SK-N-SH (cell line): Measurements from ENCODE around the gene KAT14. TPM values are rescaled to one million over a fixed set of nuclear protein-coding genes. Genes with fewer than 3 reads are reported as not detected.

ENCODE experiments used
- CTCF ChIA-PET: fragments of 300-600, 350-600 bp; formaldehyde crosslinking; extraction: SDS; loops from one replicate; lab custom pipeline; 2021; lab: Yijun Ruan, JAX
- POLR2A ChIA-PET: fragments of 350-600 bp; sonication (Branson Sonifier 250); formaldehyde crosslinking; extraction: SDS; loops from one replicate; lab custom pipeline; 2020; ENCODE audit warnings: antibody characterized with exemption, inconsistent platforms; lab: Yijun Ruan, JAX
- DNase-seq: peaks from one replicate; pipeline ENCODE4 v3.0.0; 2012
- H2AFZ ChIP-seq: fragments of 200-600 bp; sonication (generic); 2 replicates; pipeline ENCODE4 v1.8.1; 2016; ENCODE audit warnings: antibody characterized with exemption, mild to moderate bottlenecking, low read depth
- H3F3A ChIP-seq: fragments of 200-600 bp; sonication (generic); replicated peaks from 2 replicates; pipeline ENCODE3; 2016; ENCODE audit warnings: antibody characterized with exemption, mild to moderate bottlenecking; ENCODE audit not compliant: insufficient read depth
- H3K27ac ChIP-seq, 2 experiments: fragments of 200-500 bp in 1 of 2; fragments of 200-600 bp in 1 of 2; sonication (Bioruptor generic) in 1 of 2; sonication (generic), shearing (Covaris generic) in 1 of 2; 2 replicates each; pipeline versions ENCODE4 v1.5.1 to v1.6.1; 2014 to 2016; ENCODE audit warnings: low read depth in 2 of 2, inconsistent platforms in 1 of 2, low read length in 1 of 2, mild to moderate bottlenecking in 1 of 2, mixed read lengths in 1 of 2
- H3K27me3 ChIP-seq: fragments of 200-600 bp; sonication (generic), shearing (Covaris generic); 2 replicates; pipeline ENCODE4 v1.6.1; 2016; ENCODE audit warnings: mixed run types; ENCODE audit not compliant: insufficient read depth
- H3K36me3 ChIP-seq, 2 experiments: fragments of 200-500 bp in 1 of 2; fragments of 200-600 bp in 1 of 2; sonication (Bioruptor generic) in 1 of 2; sonication (generic) in 1 of 2; replicated peaks in 1 of 2; 2 replicates each; pipeline versions ENCODE3 to v1.5.1; 2014 to 2016; ENCODE audit warnings: low read length in 1 of 2, mild to moderate bottlenecking in 1 of 2; ENCODE audit not compliant: insufficient read depth in 2 of 2, control insufficient read depth in 1 of 2
- H3K4me1 ChIP-seq, 2 experiments: fragments of 200-500 bp in 1 of 2; fragments of 200-600 bp in 1 of 2; sonication (Bioruptor generic) in 1 of 2; sonication (generic), shearing (Covaris generic) in 1 of 2; 2 replicates each; pipeline versions ENCODE4 v1.5.1 to v1.6.1; 2014 to 2016; ENCODE audit warnings: low read depth in 1 of 2, low read length in 1 of 2, mixed run types in 1 of 2; ENCODE audit not compliant: insufficient read depth in 2 of 2, control insufficient read depth in 1 of 2
- H3K4me2 ChIP-seq: fragments of 200-600 bp; sonication (generic), shearing (Covaris generic); 2 replicates; pipeline ENCODE4 v1.6.1; 2017; ENCODE audit warnings: mixed run types
- H3K4me3 ChIP-seq, 2 experiments: fragments of 200-500 bp in 1 of 2; fragments of 200-600 bp in 1 of 2; sonication (Bioruptor generic) in 1 of 2; sonication (generic), shearing (Covaris generic) in 1 of 2; 2 replicates each; pipeline versions ENCODE4 v1.5.1 to v1.8.1; 2014 to 2016; ENCODE audit warnings: low read depth in 2 of 2, inconsistent platforms in 1 of 2, low read length in 1 of 2, mild to moderate bottlenecking in 1 of 2, mixed read lengths in 1 of 2, moderate library complexity in 1 of 2
- H3K79me2 ChIP-seq: fragments of 200-600 bp; sonication (generic); 2 replicates; pipeline ENCODE4 v1.8.1; 2017; ENCODE audit warnings: mild to moderate bottlenecking; ENCODE audit not compliant: insufficient read depth
- H3K9ac ChIP-seq: fragments of 200-600 bp; sonication (generic); 2 replicates; pipeline ENCODE4 v1.6.1; 2017; ENCODE audit warnings: mixed run types
- H3K9me2 ChIP-seq: fragments of 200-600 bp; sonication (generic); 2 replicates; pipeline ENCODE4 v1.6.1; 2017; ENCODE audit warnings: mixed run types
- H3K9me3 ChIP-seq: fragments of 200-600 bp; sonication (generic); 2 replicates; pipeline ENCODE4 v1.6.1; 2017; ENCODE audit warnings: mixed run types, mild to moderate bottlenecking, moderate library complexity
- H4K20me1 ChIP-seq: fragments of 200-600 bp; sonication (generic); 2 replicates; pipeline ENCODE4 v1.6.1; 2017; ENCODE audit warnings: mild to moderate bottlenecking, mixed run types; ENCODE audit not compliant: insufficient read depth
- ELF1 ChIP-seq: IDR thresholded peaks from 2 replicates; pipeline ENCODE4 v1.4.0; 2012
- EP300 ChIP-seq, 2 experiments: IDR thresholded peaks; 2 replicates each; pipeline versions ENCODE4 v1.4.0 to v1.6.1; 2012; ENCODE audit warnings: borderline replicate concordance in 1 of 2, low read depth in 1 of 2, low read length in 1 of 2
- EZH2phosphoT487 ChIP-seq: fragments of 200-600 bp; sonication (generic); IDR thresholded peaks from 2 replicates; pipeline ENCODE4 v1.6.1; 2017; ENCODE audit warnings: low read depth, mixed run types, mild to moderate bottlenecking, antibody characterized with exemption, moderate library complexity, borderline replicate concordance
- FOSL2 ChIP-seq: IDR thresholded peaks from 2 replicates; pipeline ENCODE4 v1.4.0; 2012; ENCODE audit warnings: low read depth, mild to moderate bottlenecking, moderate library complexity, borderline replicate concordance
- FOXM1 ChIP-seq: IDR thresholded peaks from 2 replicates; pipeline ENCODE4 v1.4.0; 2012; ENCODE audit warnings: low read depth, mild to moderate bottlenecking
- JUND ChIP-seq: IDR thresholded peaks from 2 replicates; pipeline ENCODE4 v1.4.0; 2012
- NFIC ChIP-seq: IDR thresholded peaks from 2 replicates; pipeline ENCODE4 v1.4.0; 2012; ENCODE audit warnings: borderline replicate concordance
- RFX5 ChIP-seq: IDR thresholded peaks from 2 replicates; pipeline ENCODE4 v1.6.1; 2012; ENCODE audit warnings: mild to moderate bottlenecking, improper control_type of control experiment, low read length
- RXRA ChIP-seq: IDR thresholded peaks from 2 replicates; pipeline ENCODE4 v1.4.0; 2012; ENCODE audit warnings: low read depth, mild to moderate bottlenecking, borderline replicate concordance
- SIN3A ChIP-seq: IDR thresholded peaks from 2 replicates; pipeline ENCODE4 v1.6.1; 2012; ENCODE audit warnings: low read depth, mild to moderate bottlenecking, low read length, moderate library complexity, borderline replicate concordance
- SMC3 ChIP-seq: IDR thresholded peaks from 2 replicates; pipeline ENCODE4 v1.6.1; 2012; ENCODE audit warnings: low read depth, low read length, improper control_type of control experiment
- TCF12 ChIP-seq: IDR thresholded peaks from 2 replicates; pipeline ENCODE4 v1.4.0; 2012
- YY1 ChIP-seq: IDR thresholded peaks from 2 replicates; pipeline ENCODE4 v1.4.0; 2012; ENCODE audit warnings: low read depth, mild to moderate bottlenecking
- WGBS: methylation state at CpG from one replicate; pipeline ENCODE4 v1.1.6; 2017; ENCODE audit warnings: low lambda C conversion rate; 5-methylcytosine and 5-hydroxymethylcytosine counted together
- polyA plus RNA-seq, 3 experiments: library from polyadenylated mRNA; depleted of rRNA; stranded (reverse); fragments of >200 nt; gene quantifications; 2 replicates each; pipeline ENCODE4 v1.2.3, GENCODE V29; 2012
- TF ChIP-seq, protein P1 (sequence below): IDR thresholded peaks from 2 replicates; pipeline ENCODE4 v1.4.0; 2012; ENCODE audit warnings: low read depth, borderline replicate concordance
- TF ChIP-seq, protein P2 (sequence below): IDR thresholded peaks from 2 replicates; pipeline ENCODE4 v1.4.0; 2012; ENCODE audit warnings: low read depth, borderline replicate concordance
- TF ChIP-seq, protein P3 (sequence below): IDR thresholded peaks from 2 replicates; pipeline ENCODE4 v1.6.1; 2012; ENCODE audit warnings: mild to moderate bottlenecking, low read depth, low read length, moderate library complexity
- TF ChIP-seq, protein P4 (sequence below): fragments of 150-350 bp; IDR thresholded peaks from 2 replicates; pipeline ENCODE4 v1.6.1; 2017; ENCODE audit warnings: antibody characterized with exemption, low read length, low read depth, borderline replicate concordance
- TF ChIP-seq, protein P5 (sequence below): fragments of 200-600 bp; sonication (generic); IDR thresholded peaks from 2 replicates; pipeline ENCODE4 v1.6.1; 2017; ENCODE audit warnings: antibody characterized with exemption, mild to moderate bottlenecking, moderate library complexity

The KAT14 gene
- polyA plus RNA-seq, 1 of the 3 experiments (the other 2 are of a cell fraction) = 7.3 TPM

DNA sequence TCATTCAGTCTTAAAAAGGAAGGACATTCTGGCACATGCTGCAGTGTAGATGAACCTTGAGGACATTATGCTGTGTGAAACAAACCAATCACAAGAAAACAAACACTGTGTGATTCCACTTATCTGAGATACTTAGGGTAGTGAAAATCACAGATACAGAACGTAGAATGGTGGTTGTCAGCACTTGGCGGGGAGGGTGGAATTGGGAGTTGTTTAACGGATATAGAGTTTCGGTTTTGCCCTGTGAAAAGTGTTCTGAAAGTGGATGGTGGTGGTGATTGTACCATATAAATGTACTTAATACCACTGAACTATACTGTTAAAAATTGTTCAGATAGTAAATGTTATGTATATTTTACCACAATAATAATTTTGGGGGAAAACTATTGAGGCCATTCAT lies 18.4 kb downstream of the KAT14 start:
- Histone ChIP-seq H3F3A (no peaks in the 10 kb centered on the region), H3K9me2 (no peaks in the 10 kb centered on the region), H3K4me2 (no peak overlapping the region), H3K79me2 (no peaks in the 10 kb centered on the region), H4K20me1 (no peaks in the 10 kb centered on the region), H3K9me3 (no peaks in the 10 kb centered on the region), H2AFZ (no peak overlapping the region), H3K27me3 (no peaks in the 10 kb centered on the region), H3K4me3 (no peak overlapping the region), H3K4me1 (no peaks in the 10 kb centered on the region), H3K9ac (no peak overlapping the region), H3K36me3 (peaks cover 18 to 28% of the 10 kb centered on the region in 2 experiments), H3K27ac (no peak overlapping the region)
- POLR2A ChIA-PET = no interaction called here
- TF ChIP-seq EZH2phosphoT487 = no peak
- no peak for TF ChIP-seq TCF12
- TF ChIP-seq RXRA = no peak
- TF ChIP-seq, protein P1, sequence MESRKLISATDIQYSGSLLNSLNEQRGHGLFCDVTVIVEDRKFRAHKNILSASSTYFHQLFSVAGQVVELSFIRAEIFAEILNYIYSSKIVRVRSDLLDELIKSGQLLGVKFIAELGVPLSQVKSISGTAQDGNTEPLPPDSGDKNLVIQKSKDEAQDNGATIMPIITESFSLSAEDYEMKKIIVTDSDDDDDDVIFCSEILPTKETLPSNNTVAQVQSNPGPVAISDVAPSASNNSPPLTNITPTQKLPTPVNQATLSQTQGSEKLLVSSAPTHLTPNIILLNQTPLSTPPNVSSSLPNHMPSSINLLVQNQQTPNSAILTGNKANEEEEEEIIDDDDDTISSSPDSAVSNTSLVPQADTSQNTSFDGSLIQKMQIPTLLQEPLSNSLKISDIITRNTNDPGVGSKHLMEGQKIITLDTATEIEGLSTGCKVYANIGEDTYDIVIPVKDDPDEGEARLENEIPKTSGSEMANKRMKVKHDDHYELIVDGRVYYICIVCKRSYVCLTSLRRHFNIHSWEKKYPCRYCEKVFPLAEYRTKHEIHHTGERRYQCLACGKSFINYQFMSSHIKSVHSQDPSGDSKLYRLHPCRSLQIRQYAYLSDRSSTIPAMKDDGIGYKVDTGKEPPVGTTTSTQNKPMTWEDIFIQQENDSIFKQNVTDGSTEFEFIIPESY = no peak
- TF ChIP-seq SMC3 = no peak
- TF ChIP-seq FOXM1 = no peak
- TF ChIP-seq FOSL2 = no peak
- TF ChIP-seq, protein P2, sequence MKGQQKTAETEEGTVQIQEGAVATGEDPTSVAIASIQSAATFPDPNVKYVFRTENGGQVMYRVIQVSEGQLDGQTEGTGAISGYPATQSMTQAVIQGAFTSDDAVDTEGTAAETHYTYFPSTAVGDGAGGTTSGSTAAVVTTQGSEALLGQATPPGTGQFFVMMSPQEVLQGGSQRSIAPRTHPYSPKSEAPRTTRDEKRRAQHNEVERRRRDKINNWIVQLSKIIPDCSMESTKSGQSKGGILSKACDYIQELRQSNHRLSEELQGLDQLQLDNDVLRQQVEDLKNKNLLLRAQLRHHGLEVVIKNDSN = no peak
- no peak for TF ChIP-seq EP300 (IDR thresholded peaks at IDR 0.05; ENCODE audit: borderline replicate concordance in 1 of 2, low read depth in 1 of 2, low read length in 1 of 2)
- TF ChIP-seq SIN3A = no peak
- TF ChIP-seq, protein P3, sequence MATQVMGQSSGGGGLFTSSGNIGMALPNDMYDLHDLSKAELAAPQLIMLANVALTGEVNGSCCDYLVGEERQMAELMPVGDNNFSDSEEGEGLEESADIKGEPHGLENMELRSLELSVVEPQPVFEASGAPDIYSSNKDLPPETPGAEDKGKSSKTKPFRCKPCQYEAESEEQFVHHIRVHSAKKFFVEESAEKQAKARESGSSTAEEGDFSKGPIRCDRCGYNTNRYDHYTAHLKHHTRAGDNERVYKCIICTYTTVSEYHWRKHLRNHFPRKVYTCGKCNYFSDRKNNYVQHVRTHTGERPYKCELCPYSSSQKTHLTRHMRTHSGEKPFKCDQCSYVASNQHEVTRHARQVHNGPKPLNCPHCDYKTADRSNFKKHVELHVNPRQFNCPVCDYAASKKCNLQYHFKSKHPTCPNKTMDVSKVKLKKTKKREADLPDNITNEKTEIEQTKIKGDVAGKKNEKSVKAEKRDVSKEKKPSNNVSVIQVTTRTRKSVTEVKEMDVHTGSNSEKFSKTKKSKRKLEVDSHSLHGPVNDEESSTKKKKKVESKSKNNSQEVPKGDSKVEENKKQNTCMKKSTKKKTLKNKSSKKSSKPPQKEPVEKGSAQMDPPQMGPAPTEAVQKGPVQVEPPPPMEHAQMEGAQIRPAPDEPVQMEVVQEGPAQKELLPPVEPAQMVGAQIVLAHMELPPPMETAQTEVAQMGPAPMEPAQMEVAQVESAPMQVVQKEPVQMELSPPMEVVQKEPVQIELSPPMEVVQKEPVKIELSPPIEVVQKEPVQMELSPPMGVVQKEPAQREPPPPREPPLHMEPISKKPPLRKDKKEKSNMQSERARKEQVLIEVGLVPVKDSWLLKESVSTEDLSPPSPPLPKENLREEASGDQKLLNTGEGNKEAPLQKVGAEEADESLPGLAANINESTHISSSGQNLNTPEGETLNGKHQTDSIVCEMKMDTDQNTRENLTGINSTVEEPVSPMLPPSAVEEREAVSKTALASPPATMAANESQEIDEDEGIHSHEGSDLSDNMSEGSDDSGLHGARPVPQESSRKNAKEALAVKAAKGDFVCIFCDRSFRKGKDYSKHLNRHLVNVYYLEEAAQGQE = no peak
- TF ChIP-seq YY1 = no peak
- TF ChIP-seq JUND = no peak
- TF ChIP-seq NFIC = no peak
- TF ChIP-seq ELF1 = no peak
- TF ChIP-seq, protein P4, sequence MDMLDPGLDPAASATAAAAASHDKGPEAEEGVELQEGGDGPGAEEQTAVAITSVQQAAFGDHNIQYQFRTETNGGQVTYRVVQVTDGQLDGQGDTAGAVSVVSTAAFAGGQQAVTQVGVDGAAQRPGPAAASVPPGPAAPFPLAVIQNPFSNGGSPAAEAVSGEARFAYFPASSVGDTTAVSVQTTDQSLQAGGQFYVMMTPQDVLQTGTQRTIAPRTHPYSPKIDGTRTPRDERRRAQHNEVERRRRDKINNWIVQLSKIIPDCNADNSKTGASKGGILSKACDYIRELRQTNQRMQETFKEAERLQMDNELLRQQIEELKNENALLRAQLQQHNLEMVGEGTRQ = no peak
- no peak for TF ChIP-seq RFX5
- TF ChIP-seq, protein P5, sequence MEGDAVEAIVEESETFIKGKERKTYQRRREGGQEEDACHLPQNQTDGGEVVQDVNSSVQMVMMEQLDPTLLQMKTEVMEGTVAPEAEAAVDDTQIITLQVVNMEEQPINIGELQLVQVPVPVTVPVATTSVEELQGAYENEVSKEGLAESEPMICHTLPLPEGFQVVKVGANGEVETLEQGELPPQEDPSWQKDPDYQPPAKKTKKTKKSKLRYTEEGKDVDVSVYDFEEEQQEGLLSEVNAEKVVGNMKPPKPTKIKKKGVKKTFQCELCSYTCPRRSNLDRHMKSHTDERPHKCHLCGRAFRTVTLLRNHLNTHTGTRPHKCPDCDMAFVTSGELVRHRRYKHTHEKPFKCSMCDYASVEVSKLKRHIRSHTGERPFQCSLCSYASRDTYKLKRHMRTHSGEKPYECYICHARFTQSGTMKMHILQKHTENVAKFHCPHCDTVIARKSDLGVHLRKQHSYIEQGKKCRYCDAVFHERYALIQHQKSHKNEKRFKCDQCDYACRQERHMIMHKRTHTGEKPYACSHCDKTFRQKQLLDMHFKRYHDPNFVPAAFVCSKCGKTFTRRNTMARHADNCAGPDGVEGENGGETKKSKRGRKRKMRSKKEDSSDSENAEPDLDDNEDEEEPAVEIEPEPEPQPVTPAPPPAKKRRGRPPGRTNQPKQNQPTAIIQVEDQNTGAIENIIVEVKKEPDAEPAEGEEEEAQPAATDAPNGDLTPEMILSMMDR = no peak
- WGBS = 98% methylated on average over 4 of the region's 4 CpGs
- CTCF ChIA-PET = no interaction called here
- DNase-seq = no peak
